A549 treated with CpdA at 1 μM for 4 hours (cell line): ENCODE results near the gene HTR2B. TPM values are rescaled to one million over a fixed set of nuclear protein-coding genes. Genes with fewer than 3 reads are reported as not detected.

Source experiments
- total RNA-seq: library from RNA; stranded (reverse); fragments of 200-300 nt; extraction: Qiagen RNA extraction; gene quantifications from 5 replicates; pipeline ENCODE4 v1.2.3, GENCODE V29; 2022; ENCODE audit warnings: low read depth

The HTR2B gene
- total RNA-seq: 0.07 to 0.19 TPM (median 0.13 TPM) in 4 of 5 replicates, not detected in the other

GRCh38 chr2:231124838-231125568 is at the start of gene HTR2B:
Gene HTR2B, minus strand, starts transcription at chr2:231125042. Its CDS starts 1,278 bp downstream, at chr2:231123764.

Other genes starting within 250 kb of the HTR2B start
- gene GPR55, start 199.8 kb downstream of the HTR2B start, total RNA-seq: 0.01 TPM in 1 of 5 replicates, not detected in the others
- not detected in 5 replicates for gene SPATA3, start 128.9 kb downstream of the HTR2B start, total RNA-seq
- 4.5 to 7.6 TPM (median 6.1 TPM) in 5 replicates for gene C2orf72, start 87.5 kb downstream of the HTR2B start, total RNA-seq
- gene PSMD1, start 68.2 kb downstream of the HTR2B start, total RNA-seq: 114 to 124 TPM (median 121 TPM) in 5 replicates
- gene ARMC9, start 73.6 kb upstream of the HTR2B start, total RNA-seq: 13.4 to 19.0 TPM (median 16.4 TPM) in 5 replicates